Gastroesophageal sphincter (tissue), 4 donors: ENCODE results near the gene ARHGEF5. TPM values are rescaled to one million over a fixed set of nuclear protein-coding genes. Genes with fewer than 3 reads are reported as not detected.

Experiments used
- ATAC-seq: fragments of 150-250 bp; one replicate; pipeline ENCODE4 v1.9.1; 2016; ENCODE audit warnings: mild to moderate bottlenecking, moderate library complexity
- H3K27ac ChIP-seq, 4 donors: fragments of 200-600 bp; sonication (generic) in 3 of 4; 1 replicate in 3 of 4; 2 replicates in 1 of 4; pipeline ENCODE4 v1.5.1; 2016 to 2019
- H3K27me3 ChIP-seq: fragments of 200-600 bp; sonication (generic); one replicate; pipeline ENCODE4 v1.5.1; 2019
- H3K36me3 ChIP-seq, 2 donors: fragments of 200-600 bp; sonication (generic); one replicate each; pipeline ENCODE4 v1.5.1; 2019; ENCODE audit warnings: control low read depth in 1 of 2
- H3K4me1 ChIP-seq, 3 donors: fragments of 200-600 bp; sonication (generic); 1 replicate in 2 of 3; 2 replicates in 1 of 3; pipeline ENCODE4 v1.5.1; 2016 to 2019; ENCODE audit warnings: control low read depth in 2 of 3
- H3K4me3 ChIP-seq, 2 donors: fragments of 200-600 bp; sonication (generic); one replicate each; pipeline ENCODE4 v1.5.1; 2019; ENCODE audit warnings: mild to moderate bottlenecking in 1 of 2, moderate library complexity in 1 of 2
- H3K9me3 ChIP-seq, 3 donors: fragments of 200-600 bp; sonication (generic); one replicate each; pipeline ENCODE4 v1.5.1; 2017 to 2019; ENCODE audit warnings: control low read depth in 2 of 3
- EP300 ChIP-seq: sonication (generic); formaldehyde crosslinking; IDR thresholded peaks from one replicate; pipeline ENCODE4 v1.6.1; 2017; ENCODE audit warnings: antibody characterized with exemption, mild to moderate bottlenecking
- POLR2A ChIP-seq, 2 donors: fragments of 450-650 bp; IDR thresholded peaks; one replicate each; pipeline ENCODE4 v1.6.1; 2017; ENCODE audit warnings: antibody characterized with exemption in 2 of 2, mild to moderate bottlenecking in 2 of 2, moderate library complexity in 1 of 2
- POLR2AphosphoS5 ChIP-seq: sonication (generic); formaldehyde crosslinking; IDR thresholded peaks from one replicate; pipeline ENCODE4 v1.6.1; 2017; ENCODE audit warnings: antibody characterized with exemption
- WGBS, 2 donors: methylation state at CpG; one replicate each; pipeline ENCODE4 v1.1.5; 2018; ENCODE audit warnings: low coverage in 1 of 2; 5-methylcytosine and 5-hydroxymethylcytosine counted together
- total RNA-seq, 4 donors: library from RNA; depleted of rRNA; stranded (reverse); fragments of >200 nt; gene quantifications; one replicate each; pipeline ENCODE4 v1.1.0, GENCODE V29; 2016
- TF ChIP-seq, protein P1 (sequence below), 4 experiments: fragments of 200-600 bp in 2 of 4; fragments of 450-650 bp in 2 of 4; sonication (generic) in 1 of 4; IDR thresholded peaks; one replicate each; pipeline ENCODE4 v1.5.1; 2017 to 2019; ENCODE audit warnings: antibody characterized with exemption in 4 of 4, mild to moderate bottlenecking in 2 of 4, moderate library complexity in 2 of 4

Gene ARHGEF5
- total RNA-seq, 4 donors from 2014 or later = 2.6 to 13.3 (median 5.2) TPM

DNA sequence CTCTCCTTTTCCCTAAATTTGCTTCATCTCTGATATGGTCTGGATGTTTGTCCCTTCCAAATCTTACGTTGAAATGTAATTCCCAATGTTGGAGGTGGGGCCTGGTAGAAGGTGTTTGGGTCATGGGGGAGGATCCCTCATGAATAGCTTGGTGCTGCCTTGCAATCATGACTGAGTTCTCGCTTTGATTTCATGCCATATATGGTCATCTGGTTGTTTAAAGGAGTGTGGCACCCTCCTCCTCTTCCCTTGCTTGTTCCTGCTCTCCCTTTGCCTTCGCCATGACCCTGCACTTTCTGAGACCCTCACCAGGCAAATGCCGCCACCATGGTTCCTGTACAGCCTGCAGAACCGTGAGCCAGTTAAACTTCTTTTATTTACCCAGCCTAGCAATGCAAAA lies 33.7 kb downstream of the ARHGEF5 start:
- peaks cover 0 to 21% (median 0%) of the 10 kb centered on the region in 3 donors for H3K4me1 ChIP-seq
- WGBS, 2 donors = 90 to 91% methylated on average over 4 to 5 of the region's 5 CpGs
- TF ChIP-seq, protein P1, sequence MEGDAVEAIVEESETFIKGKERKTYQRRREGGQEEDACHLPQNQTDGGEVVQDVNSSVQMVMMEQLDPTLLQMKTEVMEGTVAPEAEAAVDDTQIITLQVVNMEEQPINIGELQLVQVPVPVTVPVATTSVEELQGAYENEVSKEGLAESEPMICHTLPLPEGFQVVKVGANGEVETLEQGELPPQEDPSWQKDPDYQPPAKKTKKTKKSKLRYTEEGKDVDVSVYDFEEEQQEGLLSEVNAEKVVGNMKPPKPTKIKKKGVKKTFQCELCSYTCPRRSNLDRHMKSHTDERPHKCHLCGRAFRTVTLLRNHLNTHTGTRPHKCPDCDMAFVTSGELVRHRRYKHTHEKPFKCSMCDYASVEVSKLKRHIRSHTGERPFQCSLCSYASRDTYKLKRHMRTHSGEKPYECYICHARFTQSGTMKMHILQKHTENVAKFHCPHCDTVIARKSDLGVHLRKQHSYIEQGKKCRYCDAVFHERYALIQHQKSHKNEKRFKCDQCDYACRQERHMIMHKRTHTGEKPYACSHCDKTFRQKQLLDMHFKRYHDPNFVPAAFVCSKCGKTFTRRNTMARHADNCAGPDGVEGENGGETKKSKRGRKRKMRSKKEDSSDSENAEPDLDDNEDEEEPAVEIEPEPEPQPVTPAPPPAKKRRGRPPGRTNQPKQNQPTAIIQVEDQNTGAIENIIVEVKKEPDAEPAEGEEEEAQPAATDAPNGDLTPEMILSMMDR (IDR thresholded peaks at IDR 0.05) = no peak
- TF ChIP-seq POLR2A (IDR thresholded peaks at IDR 0.05) = no peak
- TF ChIP-seq POLR2AphosphoS5 = no peak
- TF ChIP-seq EP300 = no peak
- no peaks in the 10 kb centered on the region for H3K9me3 ChIP-seq
- H3K27ac ChIP-seq = no peak overlapping the region
- no peaks in the 10 kb centered on the region for H3K27me3 ChIP-seq
- H3K4me3 ChIP-seq = no peak overlapping the region
- no peak for ATAC-seq
- no peaks in the 10 kb centered on the region for H3K36me3 ChIP-seq

DNA sequence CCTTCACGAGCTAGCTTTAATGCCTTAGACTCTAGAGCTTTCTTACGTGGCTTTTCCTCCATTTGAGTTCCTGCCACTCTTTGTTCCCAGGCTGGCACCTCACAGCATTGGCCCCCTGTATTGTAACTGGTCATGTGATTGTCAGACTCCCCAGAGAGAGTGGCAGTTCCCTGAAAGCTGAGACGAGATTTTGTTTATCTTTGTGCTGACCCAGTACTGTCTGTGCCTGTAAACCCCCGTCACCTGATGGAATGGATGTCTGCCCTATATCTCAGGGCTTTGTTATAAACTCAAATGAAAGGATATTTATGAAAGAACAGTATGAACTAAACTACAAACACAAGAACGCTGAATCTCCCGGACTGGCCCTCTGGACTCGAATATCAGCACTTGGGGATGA lies 35.3 kb downstream of the ARHGEF5 start:
- Histone ChIP-seq H3K9me3 (no peaks in the 10 kb centered on the region), H3K4me1 (peaks cover 0 to 21% (median 0%) of the 10 kb centered on the region in 3 donors), H3K27me3 (no peaks in the 10 kb centered on the region), H3K27ac (no peak overlapping the region), H3K36me3 (no peaks in the 10 kb centered on the region), H3K4me3 (no peak overlapping the region)
- TF ChIP-seq POLR2A (IDR thresholded peaks at IDR 0.05) = no peak
- TF ChIP-seq, protein P1 (IDR thresholded peaks at IDR 0.05) = no peak
- TF ChIP-seq EP300 = no peak
- no peak for TF ChIP-seq POLR2AphosphoS5
- no peak for ATAC-seq
- WGBS, 2 donors = 25 to 46% methylated on average over 6 to 7 of the region's 7 CpGs

DNA sequence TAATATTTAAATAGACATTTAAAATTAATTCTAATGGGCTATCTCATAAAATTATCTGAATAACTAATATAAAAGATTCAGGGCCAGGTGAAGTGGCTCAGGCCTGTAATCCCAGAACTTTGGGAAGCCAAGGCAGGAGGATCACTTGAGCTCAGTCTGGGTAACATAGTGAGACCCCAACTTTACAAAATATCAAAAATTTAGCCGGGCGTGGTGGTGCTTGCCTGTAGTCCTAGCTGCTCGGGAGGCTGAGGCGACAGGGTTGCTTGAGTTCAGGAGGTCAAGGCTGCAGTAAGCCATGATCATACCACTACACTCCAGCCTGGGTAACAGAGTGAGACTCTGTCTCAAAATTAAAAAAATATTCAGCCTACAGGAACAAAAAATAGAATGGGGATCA lies 35.8 kb downstream of the ARHGEF5 start:
- no peaks in the 10 kb centered on the region for H3K36me3 ChIP-seq
- H3K4me3 ChIP-seq = no peak overlapping the region
- no peak for TF ChIP-seq POLR2AphosphoS5
- TF ChIP-seq, protein P1 (IDR thresholded peaks at IDR 0.05) = no peak
- no peak for TF ChIP-seq EP300
- no peak for TF ChIP-seq POLR2A (IDR thresholded peaks at IDR 0.05)
- no peak overlapping the region for H3K27ac ChIP-seq
- peaks cover 0 to 21% (median 0%) of the 10 kb centered on the region in 3 donors for H3K4me1 ChIP-seq
- no peak for ATAC-seq
- 96 to 100% methylated on average over 2 to 3 of the region's 4 CpGs for WGBS, 2 donors
- no peaks in the 10 kb centered on the region for H3K9me3 ChIP-seq
- no peaks in the 10 kb centered on the region for H3K27me3 ChIP-seq

DNA sequence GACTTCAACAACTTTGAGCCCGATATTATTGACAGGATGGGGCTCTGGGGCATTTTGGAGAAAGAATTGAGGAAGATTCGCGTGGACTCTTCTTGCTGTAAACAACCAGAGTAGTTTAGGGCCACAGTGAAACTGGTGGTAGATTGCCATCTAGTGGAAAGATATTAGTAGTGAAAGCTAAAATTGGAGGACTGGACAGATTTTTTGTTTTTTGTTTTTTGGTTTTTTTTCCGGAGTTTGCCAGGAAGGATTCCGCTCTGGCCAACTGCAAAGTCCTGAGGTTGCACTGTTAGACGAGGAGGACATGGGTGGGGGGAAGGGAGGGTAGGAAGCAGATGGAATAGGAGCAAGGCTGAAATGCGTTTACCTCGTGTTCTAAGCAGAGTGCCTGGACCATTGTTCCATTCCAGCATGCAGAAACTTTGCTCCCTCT lies 36.6 kb downstream of the ARHGEF5 start:
- ATAC-seq = peak; percentile 72
- no peaks in the 10 kb centered on the region for H3K36me3 ChIP-seq
- no peak overlapping the region for H3K4me3 ChIP-seq
- H3K27ac ChIP-seq = no peak overlapping the region
- peaks cover 0 to 21% (median 0%) of the 10 kb centered on the region in 3 donors for H3K4me1 ChIP-seq
- TF ChIP-seq EP300 (no peak), POLR2AphosphoS5 (no peak)
- TF ChIP-seq, protein P1 (IDR thresholded peaks at IDR 0.05) = peak; percentile 45 to 81 (median 68)
- no peaks in the 10 kb centered on the region for H3K27me3 ChIP-seq
- H3K9me3 ChIP-seq = no peaks in the 10 kb centered on the region
- WGBS, 2 donors = 0 to 5% methylated on average over 3 to 8 of the region's 8 CpGs

DNA sequence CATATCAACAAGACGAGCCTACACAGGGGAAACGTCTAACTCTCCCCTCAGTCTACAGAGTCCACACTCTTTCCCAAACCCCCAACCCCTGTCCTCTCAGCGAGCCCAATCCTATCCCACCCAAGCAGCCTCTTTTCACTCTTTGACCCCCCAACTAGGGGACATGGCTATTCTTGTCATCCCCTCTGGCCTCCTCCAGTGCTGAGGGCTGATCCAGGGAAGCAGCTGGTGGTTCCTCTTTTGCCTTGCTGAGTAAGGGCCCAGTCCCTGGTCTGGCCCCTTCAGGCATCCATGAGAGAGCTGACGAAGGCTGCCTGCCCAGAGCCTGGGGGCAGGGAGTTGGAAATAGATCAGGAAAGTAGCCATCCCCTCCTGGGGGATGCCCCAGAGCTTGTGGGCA lies 41.9 kb downstream of the ARHGEF5 start:
- no peaks in the 10 kb centered on the region for H3K9me3 ChIP-seq
- ATAC-seq = no peak
- H3K36me3 ChIP-seq = no peaks in the 10 kb centered on the region
- 52% methylated on average over 2 of the region's 4 CpGs; no CpG with 5 or more reads in 1 of the 2 donors for WGBS, 2 donors
- peaks cover 0 to under 1% (median 0%) of the 10 kb centered on the region in 3 donors for H3K4me1 ChIP-seq
- no peak for TF ChIP-seq POLR2AphosphoS5
- TF ChIP-seq, protein P1 (IDR thresholded peaks at IDR 0.05) = no peak
- TF ChIP-seq POLR2A (IDR thresholded peaks at IDR 0.05) = no peak
- TF ChIP-seq EP300 = no peak
- H3K27me3 ChIP-seq = peaks cover 8% of the 10 kb centered on the region
- no peak overlapping the region for H3K4me3 ChIP-seq
- H3K27ac ChIP-seq = no peak overlapping the region
